Caco-2 (cell line): Measurements from ENCODE around the gene LARP1. TPM values are rescaled to one million over a fixed set of nuclear protein-coding genes. Genes with fewer than 3 reads are reported as not detected.

Experiments used
- BruUV-seq: library from RNA; stranded (reverse); fragments of 400-500 nt; replicated peaks from 2 replicates; lab custom pipeline; 2021; lab: Mats Ljungman, UMichigan
- CTCF ChIA-PET: fragments of 300-600 bp; sonication (Branson Sonifier 250); formaldehyde crosslinking; loops from one replicate; lab custom pipeline; 2022; ENCODE audit warnings: antibody characterized with exemption; lab: Charles Lee
- POLR2A ChIA-PET: fragments of 300-600 bp; sonication (Branson Sonifier 250); formaldehyde crosslinking; loops from one replicate; lab custom pipeline; 2022; ENCODE audit warnings: antibody characterized with exemption; lab: Charles Lee
- DNase-seq, 2 experiments: peaks; one replicate each; pipeline versions ENCODE4 v3.0.0 to v3.0.0-alpha.2; 2020 to 2022
- H3K27me3 ChIP-seq: replicated peaks from 2 replicates; pipeline ENCODE4 v1.6.0; 2011; ENCODE audit warnings: low read length; ENCODE audit not compliant: control insufficient read depth, insufficient read depth
- H3K36me3 ChIP-seq: 2 replicates; pipeline ENCODE4 v1.5.1; 2011; ENCODE audit warnings: low read length; ENCODE audit not compliant: control insufficient read depth, insufficient read depth
- H3K4me1 ChIP-seq: fragments of 250-450 bp; sonication (Bioruptor Pico); 2 replicates; pipeline ENCODE4 v1.5.1; 2020; ENCODE audit warnings: mild to moderate bottlenecking
- H3K4me3 ChIP-seq: 2 replicates; pipeline ENCODE4 v1.5.1; 2011; ENCODE audit warnings: low read depth, mild to moderate bottlenecking, control low read depth, low read length
- H3K9me3 ChIP-seq: fragments of 250-450 bp; sonication (Bioruptor Pico); 2 replicates; pipeline ENCODE4 v1.5.1; 2020; ENCODE audit warnings: mild to moderate bottlenecking, moderate library complexity
- H3K27ac Mint-ChIP-seq: one replicate; pipeline ENCODE4 v1.8.0; 2022; ENCODE audit warnings: mixed read lengths; ENCODE audit not compliant: unreplicated experiment
- H3K27me3 Mint-ChIP-seq: one replicate; pipeline ENCODE4 v1.8.0; 2022; ENCODE audit warnings: mixed read lengths; ENCODE audit not compliant: insufficient read depth, unreplicated experiment
- H3K36me3 Mint-ChIP-seq: one replicate; pipeline ENCODE4 v1.8.0; 2022; ENCODE audit warnings: mild to moderate bottlenecking, mixed read lengths; ENCODE audit not compliant: insufficient read depth, unreplicated experiment
- H3K4me1 Mint-ChIP-seq: one replicate; pipeline ENCODE4 v1.8.0; 2022; ENCODE audit warnings: low read depth, mixed read lengths; ENCODE audit not compliant: unreplicated experiment
- H3K4me3 Mint-ChIP-seq: one replicate; pipeline ENCODE4 v1.8.0; 2022; ENCODE audit warnings: mild to moderate bottlenecking, moderate library complexity, mixed read lengths; ENCODE audit not compliant: unreplicated experiment
- H3K9me3 Mint-ChIP-seq: one replicate; pipeline ENCODE4 v1.8.0; 2022; ENCODE audit warnings: mixed read lengths; ENCODE audit not compliant: unreplicated experiment
- intact Hi-C: fragments of 100-400 bp; cut with micrococcal nuclease; formaldehyde crosslinking; loops from one replicate; pipeline ENCODE4 v1.10.0; 2022; ENCODE audit not compliant: unreplicated experiment
- total RNA-seq: library from RNA; stranded (reverse); gene quantifications from 2 replicates; pipeline ENCODE4 v1.2.3, GENCODE V29; 2022
- TF ChIP-seq, protein P1 (sequence below), 2 experiments: fragments of 200-600 bp in 1 of 2; IDR thresholded peaks; 1 replicate in 1 of 2; 2 replicates in 1 of 2; pipeline versions ENCODE4 v1.5.1 to v1.8.0; 2011 to 2022; ENCODE audit warnings: antibody characterized with exemption in 1 of 2, control low read depth in 1 of 2, inconsistent platforms in 1 of 2, low read depth in 1 of 2, low read length in 1 of 2, mild to moderate bottlenecking in 1 of 2, moderate library complexity in 1 of 2; ENCODE audit not compliant: insufficient read depth in 1 of 2, severe bottlenecking in 1 of 2, unreplicated experiment in 1 of 2

The LARP1 gene
- total RNA-seq, 1 experiment from 2014 or later = 372 TPM

DNA sequence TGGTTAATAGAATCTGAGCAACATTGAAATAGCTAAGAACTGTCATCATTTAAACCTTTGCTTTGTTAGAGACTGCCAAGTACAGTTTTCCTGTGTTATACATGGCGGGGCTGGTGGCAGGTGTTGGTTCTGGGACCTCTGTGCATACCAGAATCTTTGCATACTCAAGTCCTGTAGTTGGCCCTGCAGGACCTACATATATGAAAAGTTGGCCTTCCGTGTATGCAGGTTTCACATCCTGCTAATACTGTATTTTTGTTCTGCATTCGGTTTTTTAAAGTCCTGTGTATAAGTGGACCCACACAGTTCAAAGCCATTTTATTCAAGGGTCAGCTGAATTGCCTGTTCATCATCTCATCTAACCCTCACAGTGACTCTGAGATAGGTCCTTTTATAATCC lies 36.4 kb downstream of the LARP1 start:
- H3K9me3 Mint-ChIP-seq = no peaks in the 10 kb centered on the region
- H3K4me1 Mint-ChIP-seq = peaks cover 33% of the 10 kb centered on the region
- intact Hi-C loops = no loop called here
- Histone ChIP-seq H3K27me3 (no peaks in the 10 kb centered on the region), H3K9me3 (no peaks in the 10 kb centered on the region), H3K36me3 (peaks cover 3% of the 10 kb centered on the region), H3K4me1 (peaks cover 35% of the 10 kb centered on the region), H3K4me3 (no peak overlapping the region)
- no TSS peak for BruUV-seq
- ChIA-PET CTCF (no interaction called here), POLR2A (no interaction called here)
- no peak for DNase-seq
- H3K4me3 Mint-ChIP-seq = no peak overlapping the region
- TF ChIP-seq, protein P1, sequence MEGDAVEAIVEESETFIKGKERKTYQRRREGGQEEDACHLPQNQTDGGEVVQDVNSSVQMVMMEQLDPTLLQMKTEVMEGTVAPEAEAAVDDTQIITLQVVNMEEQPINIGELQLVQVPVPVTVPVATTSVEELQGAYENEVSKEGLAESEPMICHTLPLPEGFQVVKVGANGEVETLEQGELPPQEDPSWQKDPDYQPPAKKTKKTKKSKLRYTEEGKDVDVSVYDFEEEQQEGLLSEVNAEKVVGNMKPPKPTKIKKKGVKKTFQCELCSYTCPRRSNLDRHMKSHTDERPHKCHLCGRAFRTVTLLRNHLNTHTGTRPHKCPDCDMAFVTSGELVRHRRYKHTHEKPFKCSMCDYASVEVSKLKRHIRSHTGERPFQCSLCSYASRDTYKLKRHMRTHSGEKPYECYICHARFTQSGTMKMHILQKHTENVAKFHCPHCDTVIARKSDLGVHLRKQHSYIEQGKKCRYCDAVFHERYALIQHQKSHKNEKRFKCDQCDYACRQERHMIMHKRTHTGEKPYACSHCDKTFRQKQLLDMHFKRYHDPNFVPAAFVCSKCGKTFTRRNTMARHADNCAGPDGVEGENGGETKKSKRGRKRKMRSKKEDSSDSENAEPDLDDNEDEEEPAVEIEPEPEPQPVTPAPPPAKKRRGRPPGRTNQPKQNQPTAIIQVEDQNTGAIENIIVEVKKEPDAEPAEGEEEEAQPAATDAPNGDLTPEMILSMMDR (IDR thresholded peaks at IDR 0.05; ENCODE audit: insufficient read depth in 1 of 2, low read depth in 1 of 2, low read length in 1 of 2, severe bottlenecking in 1 of 2, unreplicated experiment in 1 of 2) = no peak
- H3K27me3 Mint-ChIP-seq = no peaks in the 10 kb centered on the region
- H3K36me3 Mint-ChIP-seq = peaks cover 80% of the 10 kb centered on the region
- H3K27ac Mint-ChIP-seq = no peak overlapping the region

DNA sequence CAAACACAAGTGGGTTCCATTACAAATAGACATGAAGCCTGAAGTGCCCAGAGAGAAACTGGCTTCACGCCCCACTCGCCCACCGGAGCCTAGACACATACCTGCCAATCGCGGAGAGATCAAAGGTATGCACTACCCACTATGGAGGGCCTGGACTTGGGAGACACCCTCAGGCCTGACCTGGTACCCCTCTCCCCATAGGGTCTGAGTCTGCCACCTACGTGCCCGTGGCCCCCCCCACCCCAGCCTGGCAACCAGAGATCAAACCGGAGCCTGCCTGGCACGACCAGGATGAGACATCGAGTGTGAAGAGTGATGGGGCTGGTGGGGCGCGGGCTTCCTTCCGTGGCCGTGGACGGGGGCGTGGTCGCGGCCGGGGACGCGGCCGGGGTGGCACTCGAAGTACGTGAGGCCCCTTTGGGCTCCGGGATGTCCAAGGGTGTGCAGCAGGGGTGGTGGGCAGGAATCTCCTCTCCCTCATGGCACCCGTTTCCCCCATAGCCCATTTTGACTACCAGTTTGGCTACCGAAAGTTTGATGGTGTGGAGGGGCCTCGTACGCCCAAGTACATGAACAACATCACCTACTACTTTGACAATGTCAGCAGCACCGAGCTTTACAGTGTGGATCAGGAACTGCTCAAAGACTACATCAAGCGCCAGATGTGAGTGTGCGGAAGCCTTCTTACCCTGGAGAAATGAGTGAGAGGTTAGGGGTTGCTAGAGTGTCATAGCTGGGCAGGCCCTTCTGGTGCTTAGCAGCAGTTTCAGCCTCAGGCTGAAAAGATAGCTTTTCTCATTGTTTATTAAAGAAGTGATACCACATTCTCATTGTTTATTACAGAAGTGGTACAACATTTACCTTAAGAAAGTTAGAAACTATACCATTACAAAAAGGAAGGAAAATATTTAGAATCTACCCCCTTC lies 38.7 kb downstream of the LARP1 start:
- H3K27me3 ChIP-seq = no peaks in the 10 kb centered on the region
- ChIA-PET CTCF (interaction anchor here (0.6 to 1.3 kb wide), 3 partner anchors 143 to 161 kb away, joined by 3 to 6 read pairs (median 3); no protein-coding TSS in a partner anchor), POLR2A (interaction anchor here (0.7 to 0.9 kb wide), 2 partner anchors 111 to 147 kb away, joined by 5 to 12 read pairs; no protein-coding TSS in a partner anchor)
- H3K9me3 ChIP-seq = no peaks in the 10 kb centered on the region
- H3K4me3 ChIP-seq = no peak overlapping the region
- peaks cover 8% of the 10 kb centered on the region for H3K36me3 ChIP-seq
- Mint-ChIP-seq H3K9me3 (no peaks in the 10 kb centered on the region), H3K36me3 (peaks cover 90% of the 10 kb centered on the region), H3K27ac (peak overlapping the region; percentile 78), H3K4me1 (peaks cover 33% of the 10 kb centered on the region), H3K27me3 (no peaks in the 10 kb centered on the region), H3K4me3 (peak overlapping the region; percentile 33)
- TF ChIP-seq, protein P1 (IDR thresholded peaks at IDR 0.05; ENCODE audit: insufficient read depth in 1 of 2, low read depth in 1 of 2, low read length in 1 of 2, severe bottlenecking in 1 of 2, unreplicated experiment in 1 of 2) = no peak
- DNase-seq = peak; percentile 49 to 53
- intact Hi-C loops = loop anchor here (2.0 kb wide), 3 partner anchors 17 to 49 kb away; partner anchors contain the start of gene LARP1
- BruUV-seq = TSS peak; percentile 13
- H3K4me1 ChIP-seq = peaks cover 35% of the 10 kb centered on the region

DNA sequence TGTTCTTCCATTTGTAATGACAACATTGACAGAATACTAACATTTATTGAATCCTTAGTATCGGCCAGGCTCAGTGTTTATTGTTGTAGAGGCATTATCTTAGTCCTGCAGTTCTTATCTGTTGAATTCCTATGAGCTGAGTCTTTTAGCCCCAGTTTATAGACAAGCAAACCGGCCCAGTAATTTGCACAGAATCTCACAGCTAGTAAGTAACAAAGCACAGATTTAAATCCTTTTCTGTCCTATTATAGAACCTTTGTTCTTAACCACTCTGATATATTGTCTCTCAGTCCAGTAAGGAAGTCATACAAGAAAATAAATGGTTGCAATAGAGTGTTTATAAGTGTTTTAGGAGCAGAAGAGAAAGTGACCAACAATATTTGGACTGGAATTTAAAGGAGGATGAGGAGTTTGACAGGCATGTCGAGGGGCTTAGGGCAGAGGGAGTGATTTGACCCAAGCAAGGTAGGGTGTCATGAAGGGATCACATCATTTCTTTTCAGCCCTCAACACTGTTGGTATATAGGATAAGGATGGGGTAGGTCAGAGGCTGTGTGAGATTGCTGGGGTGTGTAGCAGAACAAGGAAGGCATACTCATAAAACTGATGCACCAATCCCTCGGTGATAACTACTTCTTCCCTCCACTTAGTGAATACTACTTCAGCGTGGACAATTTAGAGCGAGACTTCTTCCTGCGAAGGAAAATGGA lies 39.5 kb downstream of the LARP1 start:
- H3K27me3 Mint-ChIP-seq = no peaks in the 10 kb centered on the region
- Histone ChIP-seq H3K27me3 (no peaks in the 10 kb centered on the region), H3K9me3 (no peaks in the 10 kb centered on the region), H3K4me1 (peaks cover 35% of the 10 kb centered on the region), H3K4me3 (no peak overlapping the region), H3K36me3 (peaks cover 8% of the 10 kb centered on the region)
- TF ChIP-seq, protein P1 (IDR thresholded peaks at IDR 0.05; ENCODE audit: insufficient read depth in 1 of 2, low read depth in 1 of 2, low read length in 1 of 2, severe bottlenecking in 1 of 2, unreplicated experiment in 1 of 2) = no peak
- peaks cover 96% of the 10 kb centered on the region for H3K36me3 Mint-ChIP-seq
- ChIA-PET CTCF (interaction anchor here (1.3 kb wide), 1 partner anchor 144 kb away, joined by 6 read pairs; no protein-coding TSS in a partner anchor), POLR2A (interaction anchor here (0.7 to 0.9 kb wide), 2 partner anchors 112 to 148 kb away, joined by 5 to 12 read pairs; no protein-coding TSS in a partner anchor)
- peak in 1 of 2 experiments; percentile 52 for DNase-seq
- no peaks in the 10 kb centered on the region for H3K9me3 Mint-ChIP-seq
- peak overlapping the region; percentile 78 for H3K27ac Mint-ChIP-seq
- intact Hi-C loops = loop anchor here (2.0 kb wide), 3 partner anchors 16 to 48 kb away; partner anchors contain the start of gene LARP1
- no TSS peak for BruUV-seq
- peaks cover 33% of the 10 kb centered on the region for H3K4me1 Mint-ChIP-seq
- H3K4me3 Mint-ChIP-seq = peak overlapping the region; percentile 33
